ENCODE measurements around the gene GPC6.

GRCh38 chr13:93256998-93257397 lies 30.4 kb downstream of the GPC6 start:
- no peak for TF ChIP-seq POLR2A (IDR thresholded peaks at IDR 0.05)
- TF ChIP-seq, protein P1, sequence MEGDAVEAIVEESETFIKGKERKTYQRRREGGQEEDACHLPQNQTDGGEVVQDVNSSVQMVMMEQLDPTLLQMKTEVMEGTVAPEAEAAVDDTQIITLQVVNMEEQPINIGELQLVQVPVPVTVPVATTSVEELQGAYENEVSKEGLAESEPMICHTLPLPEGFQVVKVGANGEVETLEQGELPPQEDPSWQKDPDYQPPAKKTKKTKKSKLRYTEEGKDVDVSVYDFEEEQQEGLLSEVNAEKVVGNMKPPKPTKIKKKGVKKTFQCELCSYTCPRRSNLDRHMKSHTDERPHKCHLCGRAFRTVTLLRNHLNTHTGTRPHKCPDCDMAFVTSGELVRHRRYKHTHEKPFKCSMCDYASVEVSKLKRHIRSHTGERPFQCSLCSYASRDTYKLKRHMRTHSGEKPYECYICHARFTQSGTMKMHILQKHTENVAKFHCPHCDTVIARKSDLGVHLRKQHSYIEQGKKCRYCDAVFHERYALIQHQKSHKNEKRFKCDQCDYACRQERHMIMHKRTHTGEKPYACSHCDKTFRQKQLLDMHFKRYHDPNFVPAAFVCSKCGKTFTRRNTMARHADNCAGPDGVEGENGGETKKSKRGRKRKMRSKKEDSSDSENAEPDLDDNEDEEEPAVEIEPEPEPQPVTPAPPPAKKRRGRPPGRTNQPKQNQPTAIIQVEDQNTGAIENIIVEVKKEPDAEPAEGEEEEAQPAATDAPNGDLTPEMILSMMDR (IDR thresholded peaks at IDR 0.05): no peak
- TF ChIP-seq POLR2AphosphoS5 (IDR thresholded peaks at IDR 0.05): no peak
